Psoas muscle (tissue), 8 donors: ENCODE measurements around the gene KCNG2. TPM values are rescaled to one million over a fixed set of nuclear protein-coding genes. Genes with fewer than 3 reads are reported as not detected.

ENCODE experiments used
- ATAC-seq, 4 donors: fragments of 200-7000 bp; cut with Tn5 transposase; one replicate each; pipeline ENCODE4 v1.9.1; 2020; ENCODE audit warnings: moderate library complexity in 3 of 4, mild to moderate bottlenecking in 2 of 4
- DNase-seq, 2 donors: peaks; one replicate each; pipeline ENCODE4 v3.0.0-alpha.2; 2020
- H3K27ac ChIP-seq: fragments of 200-600 bp; one replicate; pipeline ENCODE4 v1.8.0; 2022
- H3K27me3 ChIP-seq, 3 donors: fragments of 200-600 bp in 1 of 3; one replicate each; pipeline versions ENCODE4 v1.6.1 to v1.8.0; 2013 to 2022; ENCODE audit warnings: low read length in 2 of 3, mild to moderate bottlenecking in 2 of 3, moderate library complexity in 1 of 3; ENCODE audit not compliant: insufficient read depth in 3 of 3
- H3K36me3 ChIP-seq, 2 donors: fragments of 200-600 bp in 1 of 2; one replicate each; pipeline versions ENCODE4 v1.6.1 to v1.8.0; 2013 to 2022; ENCODE audit warnings: low read depth in 1 of 2, mild to moderate bottlenecking in 1 of 2, moderate library complexity in 1 of 2; ENCODE audit not compliant: insufficient read depth in 1 of 2
- H3K4me1 ChIP-seq: fragments of 200-600 bp; one replicate; pipeline ENCODE4 v1.8.0; 2022
- H3K4me3 ChIP-seq: fragments of 200-600 bp; one replicate; pipeline ENCODE4 v1.8.0; 2022; ENCODE audit warnings: mild to moderate bottlenecking
- H3K9me3 ChIP-seq: fragments of 200-600 bp; one replicate; pipeline ENCODE4 v1.8.0; 2022
- CTCF ChIP-seq: fragments of 200-600 bp; IDR thresholded peaks from one replicate; pipeline ENCODE4 v1.8.0; 2022; ENCODE audit warnings: antibody characterized with exemption
- WGBS, 3 donors: extraction: QIAGEN DNeasy Blood & Tissue Kit; methylation state at CpG; one replicate each; pipeline versions ENCODE4 v1.1.6 to v1.1.7; 2013; 5-methylcytosine and 5-hydroxymethylcytosine counted together
- intact Hi-C, 2 donors: fragments of 100-400 bp; cut with DNase I; formaldehyde crosslinking; loops; one replicate each; pipeline versions ENCODE4 v1.11.0 to v1.14.2; 2022
- polyA plus RNA-seq, 3 donors: library from polyadenylated mRNA; stranded (reverse); fragments of 200-250 nt; gene quantifications; one replicate each; pipeline ENCODE4 v1.2.3, GENCODE V29; 2013
- total RNA-seq, 4 donors: library from RNA; stranded (reverse); fragmentation: NEBNext Ultra II Directional in 2 of 4; extraction: Animal tissue kit (Norgen Biotek cat#: 25700) in 2 of 4; gene quantifications; one replicate each; pipeline versions ENCODE4 v1.2.1 to v1.2.4, GENCODE V29; 2021 to 2023
- donor health status: healthy with polysubstance abuse.
- donor health status: DM: no; HTN: no; CAD: no; lungs with moderate emphysema.
- donor health status: Bipolar disorder and iron deficiency.
- donor health status: healthy.
- donor health status: DM: yes; HTN: yes; CAD: no.
- donor health status: DM: no; HTN: no; CAD: no.
- donor health status: DM: no; HTN: no; CAD: no.
- donor health status: DM: yes; HTN: yes; CAD: no.

The KCNG2 gene
- total and polyA plus RNA-seq, 7 donors, result 0.04 to 0.54 (median 0.27) TPM; not detected in 2

DNA sequence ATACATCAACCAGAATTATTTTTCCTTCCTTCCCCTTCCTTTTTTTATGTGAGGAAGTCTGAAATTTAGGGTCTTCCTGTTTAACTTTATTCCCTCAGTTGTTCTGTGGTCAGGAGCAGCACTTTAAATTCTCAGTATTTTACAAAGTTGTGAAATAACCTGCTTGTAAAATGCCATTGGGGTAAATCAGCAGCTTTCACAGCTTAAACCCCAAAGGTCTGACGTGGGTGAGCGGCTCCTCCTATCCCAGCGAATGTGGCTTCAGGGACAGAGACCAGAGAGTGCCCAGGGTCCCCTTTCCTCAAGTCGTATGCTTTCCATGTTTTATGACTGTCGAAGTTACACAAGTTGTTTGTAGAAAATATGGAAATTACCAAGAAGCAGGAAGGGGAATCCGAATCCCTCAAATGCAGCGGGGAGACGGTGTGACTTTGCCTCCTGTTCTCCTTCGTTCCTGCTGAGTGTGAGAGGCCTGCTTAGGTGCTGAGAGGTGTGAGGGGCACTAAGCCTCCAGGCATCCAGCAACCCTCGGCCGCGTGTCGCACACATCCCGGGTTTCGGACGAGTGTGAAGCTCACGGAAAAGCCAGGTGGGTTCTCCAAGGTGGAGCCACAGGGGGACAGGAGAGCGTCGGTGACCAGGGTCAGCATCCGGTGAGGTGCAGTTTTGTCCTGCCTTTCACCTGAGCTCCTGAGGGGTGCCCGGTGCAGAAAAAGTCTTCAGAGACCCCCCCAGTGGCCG lies 10.8 kb upstream of the KCNG2 start:
- Histone ChIP-seq H3K4me3 (no peak overlapping the region), H3K9me3 (no peaks in the 10 kb centered on the region), H3K4me1 (no peaks in the 10 kb centered on the region), H3K27me3 (peaks cover 0 to 86% (median 41%) of the 10 kb centered on the region in 3 donors), H3K27ac (no peak overlapping the region), H3K36me3 (no peaks in the 10 kb centered on the region)
- ATAC-seq (no peak), DNase-seq (peak in 1 of 2 donors; percentile 29)
- intact Hi-C loops, result no loop called here
- 81 to 85% (median 85%) methylated on average over 22 of the region's 22 CpGs for WGBS, 3 donors
- no peak for TF ChIP-seq CTCF

GRCh38 chr18:79787527-79787864 lies 10.2 kb upstream of the KCNG2 start:
- no peak for DNase-seq
- intact Hi-C loops, result no loop called here
- Histone ChIP-seq H3K4me3 (peak overlapping the region; percentile 29), H3K27me3 (peaks cover 0 to 90% (median 43%) of the 10 kb centered on the region in 3 donors), H3K4me1 (no peaks in the 10 kb centered on the region), H3K9me3 (no peaks in the 10 kb centered on the region), H3K27ac (no peak overlapping the region), H3K36me3 (no peaks in the 10 kb centered on the region)
- ATAC-seq, result no peak
- 76 to 82% (median 78%) methylated on average over 16 of the region's 16 CpGs for WGBS, 3 donors
- TF ChIP-seq CTCF, result no peak

GRCh38 chr18:79787865-79788733 lies 9.6 kb upstream of the KCNG2 start:
- ATAC-seq (no peak), DNase-seq (peak in 1 of 2 donors; percentile 43)
- 3 to 4% (median 3%) methylated on average over 73 to 106 of the region's 106 CpGs for WGBS, 3 donors
- H3K27me3 ChIP-seq, result peaks cover 0 to 85% (median 42%) of the 10 kb centered on the region in 3 donors
- no peaks in the 10 kb centered on the region for H3K9me3 ChIP-seq
- H3K36me3 ChIP-seq, result no peaks in the 10 kb centered on the region
- no peak for TF ChIP-seq CTCF
- peak overlapping the region; percentile 29 for H3K4me3 ChIP-seq
- H3K4me1 ChIP-seq, result no peaks in the 10 kb centered on the region
- H3K27ac ChIP-seq, result no peak overlapping the region
- intact Hi-C loops, result no loop called here

DNA sequence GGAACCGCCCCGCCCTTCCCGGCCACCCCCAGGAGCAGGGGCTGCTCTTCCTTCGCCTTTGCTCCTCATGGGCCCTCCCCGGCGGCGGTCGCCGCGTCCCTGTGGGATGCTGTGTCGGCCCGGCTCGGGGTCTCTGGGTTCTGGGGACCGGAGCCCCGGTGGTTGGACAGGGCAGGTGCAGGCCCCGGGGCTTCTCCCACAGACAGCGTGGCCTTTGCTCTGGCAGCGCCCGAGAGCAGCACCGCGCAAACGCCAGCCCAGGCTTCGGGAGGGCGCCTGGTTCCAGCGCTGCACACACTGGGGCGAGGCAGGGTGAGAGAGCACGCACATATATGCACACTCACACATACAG lies 9.0 kb upstream of the KCNG2 start:
- TF ChIP-seq CTCF, result no peak
- DNase-seq, result peak in 1 of 2 donors; percentile 39
- Histone ChIP-seq H3K4me3 (no peak overlapping the region), H3K4me1 (no peaks in the 10 kb centered on the region), H3K9me3 (no peaks in the 10 kb centered on the region), H3K36me3 (no peaks in the 10 kb centered on the region), H3K27me3 (peaks cover 0 to 83% (median 40%) of the 10 kb centered on the region in 3 donors), H3K27ac (no peak overlapping the region)
- intact Hi-C loops, result no loop called here
- 46 to 53% (median 48%) methylated on average over 25 to 27 of the region's 27 CpGs for WGBS, 3 donors
- ATAC-seq, result no peak
